Measurements from ENCODE around the gene DAGLA.

- TF ChIP-seq CTCF (IDR thresholded peaks at IDR 0.05; ENCODE audit: insufficient read depth, low read length, poor library complexity, severe bottlenecking) (no peak), EZH2phosphoT487 (conservative IDR thresholded peaks at IDR 0.05; ENCODE audit: low read length) (no peak)
Observed at GRCh38 chr11:61785837-61786402, 105.7 kb downstream of the DAGLA start.

Data from SU-DHL-6 (cell line).